Activated CD4-positive, alpha-beta T cell treated with anti-CD3 and anti-CD28 coated beads for 24 hours (primary cell): Measurements from ENCODE around the gene CD53.
"Not testable (repeated sequence)": the region's sequence is repeated elsewhere in the genome, so short reads cannot be mapped to it uniquely, and the experiment has no call there.

Source experiments
- DNase-seq, 2 donors: peaks; one replicate each; pipeline ENCODE4 v3.0.0-alpha.2; 2020; ENCODE audit warnings: low read depth in 2 of 2

Gene CD53

GRCh38 chr1:110916274-110916668 lies 43.3 kb downstream of the CD53 start:
- no peak for DNase-seq

GRCh38 chr1:110916669-110917306 lies 43.8 kb downstream of the CD53 start:
- DNase-seq, result no peak

GRCh38 chr1:110918016-110918415 lies 45.1 kb downstream of the CD53 start:
- no peak for DNase-seq

- no peak for DNase-seq
Measured at GRCh38 chr1:110921953-110922352, 49.0 kb downstream of the CD53 start.

- no peak for DNase-seq
Measured at GRCh38 chr1:110927484-110928075, 54.6 kb downstream of the CD53 start.

- DNase-seq, result no peak
Measured at GRCh38 chr1:110928191-110928590, 55.2 kb downstream of the CD53 start.

- no peak for DNase-seq
Measured at GRCh38 chr1:110928904-110929303, 56.0 kb downstream of the CD53 start.

GRCh38 chr1:110931097-110931496 lies 58.1 kb downstream of the CD53 start:
- not testable (repeated sequence) for DNase-seq

GRCh38 chr1:110936567-110936966 lies 63.6 kb downstream of the CD53 start:
- no peak for DNase-seq

GRCh38 chr1:110944806-110945205 lies 71.9 kb downstream of the CD53 start:
- DNase-seq, result no peak

- DNase-seq, result no peak
Measured at GRCh38 chr1:110945626-110946025, 72.7 kb downstream of the CD53 start.

- DNase-seq, result no peak
Measured at GRCh38 chr1:110948038-110948810, 75.3 kb downstream of the CD53 start.
